B cell (primary cell): ENCODE data around the gene WASF1. TPM values are rescaled to one million over a fixed set of nuclear protein-coding genes. Genes with fewer than 3 reads are reported as not detected.

Experiments
- ATAC-seq: fragments of 200-7000 bp; cut with Tn5 transposase; one replicate; pipeline ENCODE4 v1.10.0; 2021; ENCODE audit warnings: low read depth, mild to moderate bottlenecking, moderate number of reproducible peaks, moderate library complexity
- CTCF ChIA-PET: fragments of 350-600 bp; sonication (Branson Sonifier 250); formaldehyde crosslinking; loops from one replicate; lab custom pipeline; 2021; ENCODE audit warnings: antibody characterized with exemption, inconsistent platforms; lab: Charles Lee
- POLR2A ChIA-PET: fragments of 350-600 bp; sonication (Branson Sonifier 250); formaldehyde crosslinking; loops from one replicate; lab custom pipeline; 2021; ENCODE audit warnings: antibody characterized with exemption; lab: Charles Lee
- DNase-seq: peaks from one replicate; pipeline ENCODE4 v3.0.0; 2013
- H2AFZ ChIP-seq: 2 replicates; pipeline ENCODE4 v1.6.1; 2012; ENCODE audit warnings: mild to moderate bottlenecking, low read depth, low read length; ENCODE audit not compliant: insufficient read depth, poor library complexity, severe bottlenecking
- H3K27ac ChIP-seq, 2 donors: 1 replicate in 1 of 2; 2 replicates in 1 of 2; pipeline ENCODE4 v1.5.1; 2012 to 2013; ENCODE audit warnings: low read length in 2 of 2, mild to moderate bottlenecking in 2 of 2, moderate library complexity in 1 of 2
- H3K27me3 ChIP-seq, 4 experiments: fragments of 200-600 bp in 1 of 4; sonication (generic) in 1 of 4; replicated peaks in 1 of 4; 1 replicate in 2 of 4; 2 replicates in 2 of 4; pipeline versions ENCODE4 v1.6.1 to v1.7.0; 2013 to 2016; ENCODE audit warnings: low read length in 3 of 4, mild to moderate bottlenecking in 2 of 4, mixed read lengths in 1 of 4, moderate library complexity in 1 of 4; ENCODE audit not compliant: insufficient read depth in 4 of 4, control insufficient read depth in 3 of 4; ENCODE audit errors: control extremely low read depth in 1 of 4
- H3K36me3 ChIP-seq, 2 experiments: replicated peaks in 1 of 2; 1 replicate in 1 of 2; 2 replicates in 1 of 2; pipeline versions ENCODE4 v1.6.1 to v1.7.1; 2013; ENCODE audit warnings: low read length in 1 of 2; ENCODE audit not compliant: insufficient read depth in 2 of 2, control insufficient read depth in 1 of 2; ENCODE audit errors: control extremely low read depth in 1 of 2, extremely low read depth in 1 of 2
- H3K4me1 ChIP-seq, 2 donors: fragments of 200-600 bp in 1 of 2; sonication (generic) in 1 of 2; 1 replicate in 1 of 2; 2 replicates in 1 of 2; pipeline versions ENCODE4 v1.5.1 to v1.6.1; 2013 to 2017; ENCODE audit warnings: low read length in 2 of 2; ENCODE audit not compliant: control insufficient read depth in 2 of 2, insufficient read depth in 2 of 2
- H3K4me2 ChIP-seq: replicated peaks from 2 replicates; pipeline ENCODE3; 2012; ENCODE audit warnings: mild to moderate bottlenecking, low read depth, low read length; ENCODE audit not compliant: poor library complexity, severe bottlenecking
- H3K4me3 ChIP-seq, 5 experiments: fragments of 200-600 bp in 1 of 5; sonication (generic) in 1 of 5; 1 replicate in 3 of 5; 2 replicates in 2 of 5; pipeline versions ENCODE4 v1.5.1 to v1.7.0; 2011 to 2016; ENCODE audit warnings: low read length in 4 of 5, mild to moderate bottlenecking in 4 of 5, low read depth in 2 of 5, control low read depth in 1 of 5, moderate library complexity in 1 of 5; ENCODE audit not compliant: insufficient read depth in 1 of 5; ENCODE audit errors: control extremely low read depth in 1 of 5, extremely low read depth in 1 of 5
- H3K79me2 ChIP-seq: fragments of 200-600 bp; sonication (generic); one replicate; pipeline ENCODE4 v1.6.0; 2016; ENCODE audit warnings: low read length; ENCODE audit not compliant: control insufficient read depth, insufficient read depth
- H3K9ac ChIP-seq: fragments of 200-600 bp; sonication (generic); 2 replicates; pipeline ENCODE4 v1.6.1; 2017; ENCODE audit warnings: mild to moderate bottlenecking, low read length, moderate library complexity
- H3K9me3 ChIP-seq, 3 donors: one replicate each; pipeline versions ENCODE4 v1.6.1 to v1.7.1; 2013; ENCODE audit warnings: low read length in 2 of 3; ENCODE audit not compliant: control insufficient read depth in 2 of 3, insufficient read depth in 1 of 3; ENCODE audit errors: control extremely low read depth in 1 of 3
- H4K20me1 ChIP-seq: 2 replicates; pipeline ENCODE4 v1.6.0; 2012; ENCODE audit warnings: mild to moderate bottlenecking, low read length; ENCODE audit not compliant: insufficient read depth, control insufficient read depth, poor library complexity, severe bottlenecking
- H3K27ac Mint-ChIP-seq: one replicate; pipeline ENCODE4 v1.8.0; 2021; ENCODE audit warnings: mixed read lengths
- H3K27me3 Mint-ChIP-seq: one replicate; pipeline ENCODE4 v1.8.0; 2021; ENCODE audit warnings: mixed read lengths
- H3K4me1 Mint-ChIP-seq: one replicate; pipeline ENCODE4 v1.8.0; 2021; ENCODE audit warnings: mixed read lengths
- H3K4me3 Mint-ChIP-seq: one replicate; pipeline ENCODE4 v1.8.0; 2021; ENCODE audit warnings: mixed read lengths
- H3K9me3 Mint-ChIP-seq: one replicate; pipeline ENCODE4 v1.8.0; 2022; ENCODE audit warnings: mixed read lengths; ENCODE audit not compliant: insufficient read depth
- EZH2 ChIP-seq: IDR thresholded peaks from 2 replicates; pipeline ENCODE4 v1.6.1; 2012; ENCODE audit warnings: borderline replicate concordance, low read depth, mild to moderate bottlenecking, moderate library complexity, low read length; ENCODE audit not compliant: insufficient read depth, poor library complexity, severe bottlenecking
- WGBS: methylation state at CpG from one replicate; pipeline ENCODE4 v1.1.5; 2013; ENCODE audit warnings: missing lambda C conversion rate; ENCODE audit not compliant: insufficient coverage; 5-methylcytosine and 5-hydroxymethylcytosine counted together
- intact Hi-C: fragments of 100-400 bp; cut with micrococcal nuclease; formaldehyde crosslinking; loops from one replicate; pipeline ENCODE4 v1.10.0; 2022
- polyA plus RNA-seq: library from polyadenylated mRNA; depleted of rRNA; stranded (reverse); fragments of >200 nt; gene quantifications from 2 replicates; pipeline ENCODE4 v1.2.3, GENCODE V29; 2012
- total RNA-seq, 2 donors: library from RNA; stranded (reverse); fragments of 120-200 nt in 1 of 2; gene quantifications; 1 replicate in 1 of 2; 2 replicates in 1 of 2; pipeline versions ENCODE4 v1.2.3 to v1.2.4, GENCODE V29; 2013 to 2022
- TF ChIP-seq, protein P1 (sequence below): fragments of 200-600 bp; IDR thresholded peaks from one replicate; pipeline ENCODE4 v1.8.0; 2022; ENCODE audit warnings: antibody characterized with exemption, mild to moderate bottlenecking

WASF1 gene
- total and polyA plus RNA-seq, 2 donors (not counting 1 experiment from before 2014, with no cell fraction given), result 8.6 to 10.8 TPM

DNA sequence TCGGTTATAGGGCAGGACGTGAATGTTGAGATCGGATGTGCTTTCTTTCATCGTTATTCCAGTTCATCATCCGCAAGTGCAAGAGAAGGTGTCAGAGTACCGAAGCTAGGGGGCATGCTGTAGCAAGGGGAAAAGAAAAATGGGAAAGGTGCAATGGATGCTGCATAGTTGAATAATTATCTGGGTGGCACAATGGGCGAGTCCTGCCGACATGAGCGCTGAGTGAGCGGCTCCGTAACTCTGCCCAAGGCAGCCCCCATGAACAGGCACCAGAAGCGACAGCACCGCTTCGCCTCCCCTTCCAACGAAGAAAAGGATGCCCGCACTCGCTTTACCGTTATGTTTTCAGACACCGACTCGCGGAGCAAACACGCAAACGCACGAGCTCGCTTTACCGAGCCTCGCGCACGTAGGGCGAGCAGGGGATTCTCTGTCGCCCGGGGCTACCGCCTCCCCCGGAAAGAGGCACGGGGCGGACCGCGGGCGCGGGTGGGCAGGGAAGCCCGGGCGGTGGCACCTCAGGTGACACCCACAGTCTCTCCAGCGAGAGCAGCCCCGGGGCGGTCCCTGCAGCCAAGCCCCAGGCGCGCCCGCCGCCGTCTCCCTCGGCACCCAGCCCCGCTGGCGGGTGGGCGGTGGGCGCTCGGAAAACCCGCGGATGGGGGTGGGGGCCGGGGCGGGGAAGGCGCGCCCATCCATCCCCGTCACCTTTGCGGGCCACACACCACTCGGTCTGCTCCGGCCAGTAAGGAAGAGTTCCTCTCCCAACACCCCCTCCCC is 654 bp downstream of the WASF1 start:
- TF ChIP-seq EZH2, result no peak
- TF ChIP-seq, protein P1, sequence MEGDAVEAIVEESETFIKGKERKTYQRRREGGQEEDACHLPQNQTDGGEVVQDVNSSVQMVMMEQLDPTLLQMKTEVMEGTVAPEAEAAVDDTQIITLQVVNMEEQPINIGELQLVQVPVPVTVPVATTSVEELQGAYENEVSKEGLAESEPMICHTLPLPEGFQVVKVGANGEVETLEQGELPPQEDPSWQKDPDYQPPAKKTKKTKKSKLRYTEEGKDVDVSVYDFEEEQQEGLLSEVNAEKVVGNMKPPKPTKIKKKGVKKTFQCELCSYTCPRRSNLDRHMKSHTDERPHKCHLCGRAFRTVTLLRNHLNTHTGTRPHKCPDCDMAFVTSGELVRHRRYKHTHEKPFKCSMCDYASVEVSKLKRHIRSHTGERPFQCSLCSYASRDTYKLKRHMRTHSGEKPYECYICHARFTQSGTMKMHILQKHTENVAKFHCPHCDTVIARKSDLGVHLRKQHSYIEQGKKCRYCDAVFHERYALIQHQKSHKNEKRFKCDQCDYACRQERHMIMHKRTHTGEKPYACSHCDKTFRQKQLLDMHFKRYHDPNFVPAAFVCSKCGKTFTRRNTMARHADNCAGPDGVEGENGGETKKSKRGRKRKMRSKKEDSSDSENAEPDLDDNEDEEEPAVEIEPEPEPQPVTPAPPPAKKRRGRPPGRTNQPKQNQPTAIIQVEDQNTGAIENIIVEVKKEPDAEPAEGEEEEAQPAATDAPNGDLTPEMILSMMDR, result peak; percentile 62
- peaks cover 27 to 33% of the 10 kb centered on the region in 2 donors for H3K4me1 ChIP-seq
- H3K79me2 ChIP-seq, result peaks cover 37% of the 10 kb centered on the region
- Mint-ChIP-seq H3K4me3 (no peak overlapping the region), H3K27me3 (no peaks in the 10 kb centered on the region), H3K9me3 (no peaks in the 10 kb centered on the region), H3K27ac (peak overlapping the region; percentile 94), H3K4me1 (peaks cover 6% of the 10 kb centered on the region)
- ChIA-PET CTCF (interaction anchor here (1.0 to 9.2 kb wide), 13 partner anchors 10 to 486 kb away, joined by 3 to 90 read pairs (median 5); no protein-coding TSS in a partner anchor), POLR2A (interaction anchor here (0.6 to 1.4 kb wide), 2 partner anchors 27 to 723 kb away, joined by 3 to 6 read pairs; partner anchors contain the start of gene MICAL1)
- peak overlapping the region; percentile 66 to 99 (median 89) for H3K4me3 ChIP-seq
- peak; percentile 53 for ATAC-seq
- H2AFZ ChIP-seq, result peak overlapping the region; percentile 96
- peaks cover 4 to 12% of the 10 kb centered on the region in 2 experiments for H3K36me3 ChIP-seq
- peak overlapping the region; percentile 93 for H3K4me2 ChIP-seq
- peak overlapping the region; percentile 69 to 88 for H3K27ac ChIP-seq
- no peaks in the 10 kb centered on the region for H3K9me3 ChIP-seq
- peak overlapping the region; percentile 96 for H3K9ac ChIP-seq
- peaks cover 24% of the 10 kb centered on the region for H4K20me1 ChIP-seq
- intact Hi-C loops, result loop anchor here (1.0 to 10.0 kb wide), 4 partner anchors 124 to 696 kb away; partner anchors contain the start of gene AMD1
- no peaks in the 10 kb centered on the region for H3K27me3 ChIP-seq
- DNase-seq, result peak; percentile 84
- under 1% methylated on average over 61 of the region's 66 CpGs for WGBS
